GM10266 (cell line): ENCODE data around the gene PLPPR4.

Experiments
- DNase-seq: peaks from one replicate; pipeline ENCODE4 v3.0.0; 2012; ENCODE audit errors: extremely low spot score
- CTCF ChIP-seq: IDR thresholded peaks from 2 replicates; pipeline ENCODE4 v1.5.1; 2012; ENCODE audit warnings: mild to moderate bottlenecking, low read depth; ENCODE audit not compliant: control insufficient read depth, insufficient read depth; ENCODE audit errors: missing control alignments

PLPPR4 gene

GRCh38 chr1:99268021-99268420, 3.7 kb downstream of the PLPPR4 start:
- DNase-seq = no peak

GRCh38 chr1:99269321-99269720, 5.0 kb downstream of the PLPPR4 start:
- DNase-seq = no peak

More at GRCh38 chr1:99268021-99268420, 3.7 kb downstream of the PLPPR4 start:
- no peak for TF ChIP-seq CTCF

GRCh38 chr1:99270646-99271045, 6.4 kb downstream of the PLPPR4 start:
- no peak for TF ChIP-seq CTCF
- no peak for DNase-seq

More at GRCh38 chr1:99269321-99269720, 5.0 kb downstream of the PLPPR4 start:
- no peak for TF ChIP-seq CTCF

- no peak for DNase-seq
- no peak for TF ChIP-seq CTCF
Measured at GRCh38 chr1:99271249-99271648, 7.0 kb downstream of the PLPPR4 start.

GRCh38 chr1:99277066-99277465, 12.8 kb downstream of the PLPPR4 start:
- no peak for DNase-seq
- TF ChIP-seq CTCF = no peak

GRCh38 chr1:99279525-99279924, 15.2 kb downstream of the PLPPR4 start:
- no peak for TF ChIP-seq CTCF

GRCh38 chr1:99281105-99281504, 16.8 kb downstream of the PLPPR4 start:
- TF ChIP-seq CTCF = no peak
- no peak for DNase-seq

More at GRCh38 chr1:99279525-99279924, 15.2 kb downstream of the PLPPR4 start:
- no peak for DNase-seq
